ENCODE results near the gene SEPTIN5. TPM values are rescaled to one million over a fixed set of nuclear protein-coding genes. Genes with fewer than 3 reads are reported as not detected.

The SEPTIN5 gene
- polyA plus RNA-seq (2011; rRNA removed) (21.0 and 38.8 TPM in 2 replicates), polyA minus RNA-seq (2011; rRNA and poly(A)+ RNA removed) (30.5 and 33.7 TPM in 2 replicates)

DNA sequence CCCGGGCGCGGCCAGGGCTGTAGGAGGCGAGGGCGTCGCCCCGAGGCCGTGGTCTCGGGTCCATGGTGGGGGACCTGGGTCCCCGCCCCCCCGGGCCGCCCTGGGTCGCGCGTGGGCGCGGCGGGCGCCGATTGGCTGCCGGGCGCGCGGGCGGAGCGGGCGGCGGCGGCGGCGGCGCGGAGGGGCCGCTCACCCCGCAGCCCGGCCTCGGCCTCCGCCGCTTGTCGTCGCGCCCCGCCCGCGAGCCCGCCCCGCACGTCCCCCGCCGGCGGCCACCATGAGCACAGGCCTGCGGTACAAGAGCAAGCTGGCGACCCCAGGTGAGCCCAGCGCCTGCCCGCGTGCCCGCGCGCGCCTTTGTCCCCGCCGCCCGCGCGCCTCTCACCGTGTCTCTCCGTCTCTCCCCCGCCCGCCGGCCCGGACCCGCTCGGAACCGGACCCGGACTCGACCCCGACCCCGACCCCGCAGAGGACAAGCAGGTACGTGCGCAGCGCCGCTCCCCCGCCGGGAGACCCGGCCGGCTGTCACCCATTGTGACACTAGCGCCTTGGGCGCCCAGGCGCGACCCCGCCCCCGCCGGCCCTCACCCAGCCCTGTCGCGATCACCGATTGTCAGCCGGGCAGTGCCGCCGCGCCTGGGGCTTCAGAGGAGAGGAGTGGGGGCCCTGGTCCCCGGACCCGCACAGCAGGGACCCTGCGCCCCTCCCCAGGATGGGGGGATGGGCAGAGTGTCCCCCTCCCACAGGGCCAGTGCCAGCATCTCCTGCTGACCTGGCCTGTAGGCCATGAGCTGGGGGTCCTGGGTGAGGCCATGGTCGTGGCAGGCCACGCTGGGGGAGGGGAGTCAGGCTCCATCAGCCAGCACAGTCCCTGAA lies at the start of gene SEPTIN5:
SEPTIN5 (plus strand) TSS at position 192 of the 876 bp plus-strand sequence; CDS start at position 278, 86 bp downstream.
- ChIA-PET CTCF (interaction anchor here (1.1 to 1.4 kb wide), 2 partner anchors 16 to 35 kb away, joined by 3 to 11 read pairs; no protein-coding TSS in a partner anchor), POLR2A (no interaction called here)
- H3K36me3 ChIP-seq (ENCODE audit: control insufficient read depth, insufficient read depth, low read length) = no peaks in the 10 kb centered on the region
- H3K4me3 ChIP-seq (ENCODE audit: low read depth, low read length) = peak within 1 kb of the TSS; percentile 66
- no peak for DNase-seq (ENCODE audit: low read depth)
- peaks cover 4% of the 10 kb centered on the region; the same call in 1 of the 2 replicates for H3K27me3 ChIP-seq (ENCODE audit: control insufficient read depth, insufficient read depth, low read length)
- TF ChIP-seq, protein P1, sequence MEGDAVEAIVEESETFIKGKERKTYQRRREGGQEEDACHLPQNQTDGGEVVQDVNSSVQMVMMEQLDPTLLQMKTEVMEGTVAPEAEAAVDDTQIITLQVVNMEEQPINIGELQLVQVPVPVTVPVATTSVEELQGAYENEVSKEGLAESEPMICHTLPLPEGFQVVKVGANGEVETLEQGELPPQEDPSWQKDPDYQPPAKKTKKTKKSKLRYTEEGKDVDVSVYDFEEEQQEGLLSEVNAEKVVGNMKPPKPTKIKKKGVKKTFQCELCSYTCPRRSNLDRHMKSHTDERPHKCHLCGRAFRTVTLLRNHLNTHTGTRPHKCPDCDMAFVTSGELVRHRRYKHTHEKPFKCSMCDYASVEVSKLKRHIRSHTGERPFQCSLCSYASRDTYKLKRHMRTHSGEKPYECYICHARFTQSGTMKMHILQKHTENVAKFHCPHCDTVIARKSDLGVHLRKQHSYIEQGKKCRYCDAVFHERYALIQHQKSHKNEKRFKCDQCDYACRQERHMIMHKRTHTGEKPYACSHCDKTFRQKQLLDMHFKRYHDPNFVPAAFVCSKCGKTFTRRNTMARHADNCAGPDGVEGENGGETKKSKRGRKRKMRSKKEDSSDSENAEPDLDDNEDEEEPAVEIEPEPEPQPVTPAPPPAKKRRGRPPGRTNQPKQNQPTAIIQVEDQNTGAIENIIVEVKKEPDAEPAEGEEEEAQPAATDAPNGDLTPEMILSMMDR (IDR thresholded peaks at IDR 0.05; ENCODE audit: insufficient read depth, low read depth, low read length) = no peak

DNA sequence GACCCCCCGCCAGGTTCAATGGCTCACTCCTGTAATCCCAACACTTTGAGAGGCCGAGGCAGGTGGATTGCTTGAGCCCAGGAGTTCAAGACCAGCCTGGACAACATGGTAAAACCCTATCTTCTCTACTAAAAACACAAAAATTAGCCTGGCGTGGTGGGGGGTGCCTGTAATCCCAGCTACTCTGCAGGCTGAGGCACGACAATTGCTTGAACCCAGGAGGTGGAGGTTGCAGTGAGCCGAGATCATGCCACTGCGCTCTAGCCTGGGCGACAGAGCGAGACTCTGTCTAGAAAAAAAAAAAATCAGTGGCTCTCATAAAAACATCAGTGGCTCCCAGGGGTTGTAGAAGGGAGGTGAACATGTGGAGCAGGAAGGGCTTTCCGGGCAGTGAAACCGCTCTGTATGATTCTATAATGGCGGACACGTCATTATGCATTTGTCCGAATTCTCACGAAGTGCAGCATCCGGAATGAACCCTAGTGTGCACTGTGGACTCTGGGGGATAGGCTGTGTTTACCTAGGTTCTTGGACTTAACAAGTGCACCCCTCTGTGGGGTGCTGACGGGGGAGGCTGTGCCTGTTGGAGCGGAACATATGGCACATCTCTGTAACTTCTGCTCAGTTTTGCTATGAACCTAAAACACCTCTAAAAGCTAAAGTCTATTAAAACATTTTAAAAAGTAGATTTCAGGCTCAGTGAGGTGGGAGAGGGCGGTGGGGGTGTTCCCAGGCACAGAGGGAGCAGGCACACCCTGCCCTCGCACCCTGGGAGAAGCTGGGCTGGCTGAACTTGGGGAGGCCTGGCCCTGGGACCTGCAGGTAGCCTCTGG lies 49.1 kb upstream of the SEPTIN5 start:
- CTCF ChIA-PET = interaction anchor here (0.7 to 8.5 kb wide), 2 partner anchors 14 to 31 kb away, joined by 3 to 62 read pairs; no protein-coding TSS in a partner anchor
- no peaks in the 10 kb centered on the region for H3K36me3 ChIP-seq (ENCODE audit: control insufficient read depth, insufficient read depth, low read length)
- H3K4me3 ChIP-seq (ENCODE audit: low read depth, low read length) = no peak overlapping the region
- TF ChIP-seq, protein P1 (IDR thresholded peaks at IDR 0.05; ENCODE audit: insufficient read depth, low read depth, low read length) = no peak
- DNase-seq (ENCODE audit: low read depth) = no peak
- peaks cover 2% of the 10 kb centered on the region for H3K27me3 ChIP-seq (ENCODE audit: control insufficient read depth, insufficient read depth, low read length)
- POLR2A ChIA-PET = no interaction called here

DNA sequence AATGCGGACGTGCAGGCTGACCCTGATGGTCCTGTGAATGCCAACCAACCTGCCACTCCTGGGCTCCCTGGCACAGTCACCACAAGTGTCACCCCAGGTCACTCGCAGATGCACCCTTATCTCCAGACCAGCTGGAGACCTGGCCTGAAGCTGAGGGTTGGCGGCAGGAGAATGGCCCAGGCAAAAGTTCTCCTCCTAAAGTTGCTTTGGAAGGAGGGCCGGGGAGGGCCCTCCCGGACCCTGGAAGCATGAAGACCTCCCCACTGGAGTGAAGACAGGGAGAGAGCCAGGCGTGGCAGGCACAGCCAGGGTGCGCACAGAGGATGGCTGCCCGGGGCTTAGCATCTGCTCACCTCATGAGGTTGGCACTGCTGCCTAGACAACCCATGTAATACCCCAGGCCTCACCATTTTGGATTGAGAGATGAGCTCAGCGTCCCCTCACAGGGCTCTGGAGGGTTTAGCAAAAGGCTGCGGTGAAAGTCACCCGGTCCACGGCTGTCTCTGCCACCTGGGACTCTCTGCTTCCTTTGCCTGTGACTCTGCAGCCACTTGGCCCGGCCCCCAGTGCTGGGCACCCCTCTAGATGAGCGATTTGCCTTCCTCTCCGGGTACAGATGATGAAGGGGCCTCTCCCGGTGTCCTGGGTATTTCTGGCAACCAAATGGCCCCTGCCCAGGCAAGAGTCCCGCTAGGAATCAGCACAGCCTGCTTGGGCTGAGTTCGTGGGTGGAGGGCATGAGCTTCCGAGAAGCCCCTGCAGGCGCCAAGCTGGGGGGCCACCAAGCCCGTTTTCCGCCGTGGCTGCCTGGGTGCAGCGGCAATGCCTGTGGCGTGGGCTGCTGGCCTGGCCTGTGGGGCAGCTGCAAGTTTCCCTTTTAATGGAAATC lies 48.3 kb upstream of the SEPTIN5 start:
- TF ChIP-seq, protein P1 (IDR thresholded peaks at IDR 0.05; ENCODE audit: insufficient read depth, low read depth, low read length) = no peak
- Histone ChIP-seq H3K4me3 (ENCODE audit: low read depth, low read length) (no peak overlapping the region), H3K27me3 (ENCODE audit: control insufficient read depth, insufficient read depth, low read length) (peaks cover 2% of the 10 kb centered on the region), H3K36me3 (ENCODE audit: control insufficient read depth, insufficient read depth, low read length) (no peaks in the 10 kb centered on the region)
- ChIA-PET CTCF (interaction anchor here (0.6 to 8.5 kb wide), 2 partner anchors 13 to 43 kb away, joined by 3 to 62 read pairs; no protein-coding TSS in a partner anchor), POLR2A (no interaction called here)
- DNase-seq (ENCODE audit: low read depth) = no peak

DNA sequence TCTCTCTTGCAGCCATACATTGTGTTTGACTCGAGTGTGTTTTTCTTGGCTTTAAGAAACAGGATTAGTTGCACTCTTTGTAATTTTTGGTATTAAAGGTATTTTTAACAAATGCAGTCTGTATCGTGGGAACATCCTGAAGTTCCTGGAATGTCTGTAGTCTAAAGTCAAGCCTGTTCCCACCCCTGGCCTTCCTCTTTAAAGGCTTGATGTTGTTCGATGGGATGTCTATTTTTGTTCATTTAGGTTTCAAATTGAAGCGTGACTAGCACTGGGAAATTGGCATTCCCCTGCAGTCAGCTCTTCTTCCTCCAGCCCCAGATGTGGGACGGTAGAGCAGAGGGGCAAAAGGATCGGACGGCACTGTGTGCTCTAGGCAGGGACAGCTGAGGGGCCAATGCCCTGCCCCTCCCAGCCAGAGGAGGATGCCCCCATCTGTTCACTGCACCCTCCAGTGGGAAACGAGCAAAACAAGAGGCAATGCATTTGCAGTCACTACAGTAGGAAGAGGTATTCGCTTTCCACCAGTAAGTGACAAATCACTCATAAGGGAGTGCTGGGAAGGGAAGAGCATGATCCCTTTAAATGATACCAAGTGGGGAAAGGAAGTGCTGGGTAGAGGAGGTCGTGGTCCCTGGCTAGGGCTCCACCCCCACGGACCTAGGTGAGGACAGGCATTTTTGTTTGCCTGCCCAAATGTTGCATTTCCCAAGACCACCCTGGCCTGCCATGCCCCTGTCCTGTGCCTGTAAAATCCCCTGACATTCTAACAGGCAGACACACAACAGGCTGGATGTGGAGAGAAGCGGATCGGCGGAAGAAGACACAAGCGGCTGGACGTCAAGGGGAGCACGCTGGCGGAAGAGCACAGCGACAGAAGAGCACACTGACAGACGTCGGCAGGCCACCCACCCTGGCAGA lies 47.4 kb upstream of the SEPTIN5 start:
- H3K36me3 ChIP-seq (ENCODE audit: control insufficient read depth, insufficient read depth, low read length) = no peaks in the 10 kb centered on the region
- H3K27me3 ChIP-seq (ENCODE audit: control insufficient read depth, insufficient read depth, low read length) = peaks cover 2% of the 10 kb centered on the region
- DNase-seq (ENCODE audit: low read depth) = peak; percentile 41
- no peak overlapping the region for H3K4me3 ChIP-seq (ENCODE audit: low read depth, low read length)
- CTCF ChIA-PET = interaction anchor here (0.6 to 8.5 kb wide), 2 partner anchors 12 to 44 kb away, joined by 3 to 62 read pairs; no protein-coding TSS in a partner anchor
- TF ChIP-seq, protein P1 (IDR thresholded peaks at IDR 0.05; ENCODE audit: insufficient read depth, low read depth, low read length) = no peak
- POLR2A ChIA-PET = no interaction called here

All from BJ (cell line).